WTC11 (cell line): ENCODE results near the gene FOXO1. TPM values are rescaled to one million over a fixed set of nuclear protein-coding genes. Genes with fewer than 3 reads are reported as not detected.
A peak's percentile ranks its signal among the peaks of the same experiment; 100 is the strongest.

Experiments used
- ATAC-seq: fragments of 200-7000 bp; cut with Tn5 transposase; 2 replicates; pipeline ENCODE4 v1.10.0; 2021; ENCODE audit warnings: mild to moderate bottlenecking, moderate library complexity
- CTCF ChIA-PET: fragments of 300-600 bp; sonication (Branson Sonifier 250); formaldehyde crosslinking; loops from one replicate; lab custom pipeline; 2021; ENCODE audit warnings: antibody characterized with exemption; lab: Charles Lee
- POLR2A ChIA-PET: fragments of 350-600 bp; sonication (Branson Sonifier 250); formaldehyde crosslinking; loops from one replicate; lab custom pipeline; 2021; ENCODE audit warnings: antibody characterized with exemption; lab: Charles Lee
- DNase-seq: peaks from one replicate; pipeline ENCODE4 v3.0.0; 2021; ENCODE audit warnings: low spot score
- H3K27ac Mint-ChIP-seq: 2 replicates; pipeline ENCODE4 v1.8.0; 2021; ENCODE audit warnings: mixed read lengths
- H3K27me3 Mint-ChIP-seq: 2 replicates; pipeline ENCODE4 v1.8.0; 2021; ENCODE audit warnings: low read depth, mild to moderate bottlenecking, moderate library complexity, mixed read lengths
- H3K36me3 Mint-ChIP-seq: 2 replicates; pipeline ENCODE4 v1.8.0; 2021; ENCODE audit warnings: mixed read lengths
- H3K4me1 Mint-ChIP-seq: 2 replicates; pipeline ENCODE4 v1.8.0; 2022; ENCODE audit warnings: mixed read lengths
- H3K4me3 Mint-ChIP-seq: 2 replicates; pipeline ENCODE4 v1.8.0; 2021; ENCODE audit warnings: mild to moderate bottlenecking, moderate library complexity, mixed read lengths
- H3K9me3 Mint-ChIP-seq: 2 replicates; pipeline ENCODE4 v1.8.0; 2021; ENCODE audit warnings: mixed read lengths
- CBFB ChIP-seq: sonication (generic); formaldehyde crosslinking; IDR thresholded peaks from 2 replicates; pipeline ENCODE4 v1.8.1; 2022; ENCODE audit warnings: mild to moderate bottlenecking, low read depth, missing genetic modification reagents
- CREM ChIP-seq: sonication (generic); formaldehyde crosslinking; IDR thresholded peaks from 2 replicates; pipeline ENCODE4 v1.8.1; 2022; ENCODE audit warnings: mild to moderate bottlenecking, missing genetic modification reagents, moderate library complexity
- FOXP1 ChIP-seq: sonication (generic); formaldehyde crosslinking; IDR thresholded peaks from 2 replicates; pipeline ENCODE4 v1.8.0; 2022; ENCODE audit warnings: missing genetic modification reagents, mild to moderate bottlenecking, moderate library complexity, borderline replicate concordance
- GTF2I ChIP-seq: fragments of 250-450 bp; sonication (Bioruptor Pico); conservative IDR thresholded peaks from 2 replicates; pipeline ENCODE4 v1.4.0; 2021; ENCODE audit warnings: mild to moderate bottlenecking
- KAT7 ChIP-seq: sonication (generic); formaldehyde crosslinking; IDR thresholded peaks from 2 replicates; pipeline ENCODE4 v1.8.1; 2023; ENCODE audit warnings: missing genetic modification reagents, mild to moderate bottlenecking, borderline replicate concordance
- MYBL2 ChIP-seq: sonication (generic); formaldehyde crosslinking; IDR thresholded peaks from 2 replicates; pipeline ENCODE4 v1.8.1; 2023; ENCODE audit warnings: mild to moderate bottlenecking, moderate library complexity, missing genetic modification reagents
- NR3C1 ChIP-seq: sonication (generic); formaldehyde crosslinking; conservative IDR thresholded peaks from 2 replicates; pipeline ENCODE4 v1.8.1; 2023; ENCODE audit warnings: low read depth, mild to moderate bottlenecking, missing genetic modification reagents
- TCF7 ChIP-seq: sonication (generic); formaldehyde crosslinking; IDR thresholded peaks from 2 replicates; pipeline ENCODE4 v1.8.0; 2022; ENCODE audit warnings: mild to moderate bottlenecking, low read depth, missing genetic modification reagents, moderate library complexity
- TP53 ChIP-seq: sonication (generic); formaldehyde crosslinking; IDR thresholded peaks from 2 replicates; pipeline ENCODE4 v1.8.1; 2023; ENCODE audit warnings: mild to moderate bottlenecking, missing genetic modification reagents
- ZNF263 ChIP-seq: sonication (generic); formaldehyde crosslinking; IDR thresholded peaks from 2 replicates; pipeline ENCODE4 v1.8.1; 2022; ENCODE audit warnings: low read depth, mild to moderate bottlenecking, moderate library complexity, missing genetic modification reagents
- ZNF423 ChIP-seq: fragments of 250-450 bp; sonication (Bioruptor Pico); IDR thresholded peaks from 2 replicates; pipeline ENCODE4 v2.1.2; 2022; ENCODE audit warnings: mild to moderate bottlenecking, moderate library complexity
- total RNA-seq: library from RNA; stranded (reverse); gene quantifications from 3 replicates; pipeline ENCODE4 v1.2.3, GENCODE V29; 2021
- TF ChIP-seq, protein P1 (sequence below): sonication (generic); formaldehyde crosslinking; IDR thresholded peaks from 2 replicates; pipeline ENCODE4 v1.8.0; 2022; ENCODE audit warnings: mild to moderate bottlenecking, missing genetic modification reagents
- TF ChIP-seq, protein P2 (sequence below): fragments of 250-450 bp; sonication (Bioruptor Pico); conservative IDR thresholded peaks from 2 replicates; pipeline ENCODE4 v1.9.0; 2021; ENCODE audit warnings: mild to moderate bottlenecking
- TF ChIP-seq, protein P3 (sequence below): fragments of 250-450 bp; sonication (Bioruptor Pico); IDR thresholded peaks from 2 replicates; pipeline ENCODE4 v1.9.0; 2021; ENCODE audit warnings: mild to moderate bottlenecking
- TF ChIP-seq, protein P4 (sequence below): sonication (generic); formaldehyde crosslinking; IDR thresholded peaks from 2 replicates; pipeline ENCODE4 v1.8.1; 2023; ENCODE audit warnings: mild to moderate bottlenecking, moderate library complexity, missing genetic modification reagents
- TF ChIP-seq, protein P5 (sequence below): fragments of 250-450 bp; sonication (Bioruptor Pico); IDR thresholded peaks from 2 replicates; pipeline ENCODE4 v1.9.0; 2021; ENCODE audit warnings: mild to moderate bottlenecking, borderline replicate concordance
- TF ChIP-seq, protein P6 (sequence below): sonication (generic); formaldehyde crosslinking; IDR thresholded peaks from 2 replicates; pipeline ENCODE4 v1.8.1; 2022; ENCODE audit warnings: low read depth, mild to moderate bottlenecking, moderate library complexity, missing genetic modification reagents, borderline replicate concordance
- TF ChIP-seq, protein P7 (sequence below): fragments of 250-450 bp; sonication (Bioruptor Pico); IDR thresholded peaks from 2 replicates; pipeline ENCODE4 v1.8.0; 2021; ENCODE audit warnings: mild to moderate bottlenecking

Gene FOXO1
- total RNA-seq, 1 experiment from 2014 or later, result 37.9 TPM

DNA sequence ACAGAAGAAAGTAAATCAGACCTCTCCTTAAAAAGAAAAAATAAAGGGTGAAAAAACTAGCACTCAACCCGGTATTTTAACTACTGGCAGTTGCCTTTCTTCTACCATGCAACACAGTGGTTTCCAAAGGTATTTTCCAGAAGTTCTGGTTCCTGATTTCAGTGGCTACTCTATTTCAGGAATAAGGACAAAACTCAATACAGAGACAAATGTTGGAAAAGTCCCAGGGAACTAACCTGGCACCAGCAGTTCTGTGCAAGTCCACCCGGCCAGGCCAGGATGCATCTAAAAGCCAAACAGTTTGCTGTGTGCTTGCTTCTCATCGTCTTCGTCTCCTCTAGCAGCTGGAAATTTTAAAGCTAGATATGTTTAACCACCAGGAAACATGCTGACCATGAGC lies 52.5 kb downstream of the FOXO1 start:
- peaks cover 3% of the 10 kb centered on the region for H3K36me3 Mint-ChIP-seq
- no peak for TF ChIP-seq GTF2I (CRISPR knock-in tag)
- TF ChIP-seq ZNF423, result no peak
- TF ChIP-seq MYBL2 (CRISPR knock-in tag), result no peak
- TF ChIP-seq, protein P1, sequence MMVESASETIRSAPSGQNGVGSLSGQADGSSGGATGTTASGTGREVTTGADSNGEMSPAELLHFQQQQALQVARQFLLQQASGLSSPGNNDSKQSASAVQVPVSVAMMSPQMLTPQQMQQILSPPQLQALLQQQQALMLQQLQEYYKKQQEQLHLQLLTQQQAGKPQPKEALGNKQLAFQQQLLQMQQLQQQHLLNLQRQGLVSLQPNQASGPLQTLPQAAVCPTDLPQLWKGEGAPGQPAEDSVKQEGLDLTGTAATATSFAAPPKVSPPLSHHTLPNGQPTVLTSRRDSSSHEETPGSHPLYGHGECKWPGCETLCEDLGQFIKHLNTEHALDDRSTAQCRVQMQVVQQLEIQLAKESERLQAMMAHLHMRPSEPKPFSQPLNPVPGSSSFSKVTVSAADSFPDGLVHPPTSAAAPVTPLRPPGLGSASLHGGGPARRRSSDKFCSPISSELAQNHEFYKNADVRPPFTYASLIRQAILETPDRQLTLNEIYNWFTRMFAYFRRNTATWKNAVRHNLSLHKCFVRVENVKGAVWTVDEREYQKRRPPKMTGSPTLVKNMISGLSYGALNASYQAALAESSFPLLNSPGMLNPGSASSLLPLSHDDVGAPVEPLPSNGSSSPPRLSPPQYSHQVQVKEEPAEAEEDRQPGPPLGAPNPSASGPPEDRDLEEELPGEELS (CRISPR knock-in tag), result no peak
- no peak for TF ChIP-seq KAT7 (CRISPR knock-in tag)
- TF ChIP-seq ZNF263 (CRISPR knock-in tag), result no peak
- TF ChIP-seq, protein P2, sequence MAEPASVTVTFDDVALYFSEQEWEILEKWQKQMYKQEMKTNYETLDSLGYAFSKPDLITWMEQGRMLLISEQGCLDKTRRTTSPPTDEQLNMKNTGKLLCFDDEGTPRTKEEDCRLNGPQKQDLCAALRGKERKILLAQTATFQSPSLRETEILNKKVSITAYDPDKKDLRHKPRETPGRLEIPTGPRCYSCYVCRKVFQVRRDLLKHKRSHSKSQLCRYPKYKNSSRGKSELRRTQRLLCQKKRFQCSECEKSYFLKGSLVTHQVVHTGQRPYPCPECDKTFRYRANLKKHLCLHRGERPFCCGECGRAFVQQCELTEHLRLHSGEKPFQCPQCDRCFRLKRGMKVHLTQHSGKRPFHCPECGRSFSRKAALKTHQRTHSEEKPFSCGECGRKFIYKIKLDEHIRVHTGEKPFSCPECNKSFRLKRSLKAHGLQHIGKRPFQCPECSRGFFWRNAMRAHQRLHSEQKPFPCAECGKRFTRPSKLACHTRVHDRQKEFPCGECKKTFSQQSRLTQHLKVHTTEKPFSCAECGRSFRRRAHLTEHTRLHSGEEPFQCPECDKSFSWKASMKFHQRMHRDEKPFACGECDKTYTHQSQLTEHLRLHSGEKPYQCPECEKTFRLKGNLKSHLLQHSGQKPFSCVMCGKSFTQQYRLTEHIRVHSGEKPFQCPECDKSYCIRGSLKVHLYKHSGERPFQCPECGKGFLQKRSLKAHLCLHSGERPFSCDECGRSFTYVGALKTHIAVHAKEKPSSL (CRISPR knock-in tag), result no peak
- TF ChIP-seq, protein P3, sequence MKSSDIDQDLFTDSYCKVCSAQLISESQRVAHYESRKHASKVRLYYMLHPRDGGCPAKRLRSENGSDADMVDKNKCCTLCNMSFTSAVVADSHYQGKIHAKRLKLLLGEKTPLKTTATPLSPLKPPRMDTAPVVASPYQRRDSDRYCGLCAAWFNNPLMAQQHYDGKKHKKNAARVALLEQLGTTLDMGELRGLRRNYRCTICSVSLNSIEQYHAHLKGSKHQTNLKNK (CRISPR knock-in tag), result no peak
- TF ChIP-seq, protein P4, sequence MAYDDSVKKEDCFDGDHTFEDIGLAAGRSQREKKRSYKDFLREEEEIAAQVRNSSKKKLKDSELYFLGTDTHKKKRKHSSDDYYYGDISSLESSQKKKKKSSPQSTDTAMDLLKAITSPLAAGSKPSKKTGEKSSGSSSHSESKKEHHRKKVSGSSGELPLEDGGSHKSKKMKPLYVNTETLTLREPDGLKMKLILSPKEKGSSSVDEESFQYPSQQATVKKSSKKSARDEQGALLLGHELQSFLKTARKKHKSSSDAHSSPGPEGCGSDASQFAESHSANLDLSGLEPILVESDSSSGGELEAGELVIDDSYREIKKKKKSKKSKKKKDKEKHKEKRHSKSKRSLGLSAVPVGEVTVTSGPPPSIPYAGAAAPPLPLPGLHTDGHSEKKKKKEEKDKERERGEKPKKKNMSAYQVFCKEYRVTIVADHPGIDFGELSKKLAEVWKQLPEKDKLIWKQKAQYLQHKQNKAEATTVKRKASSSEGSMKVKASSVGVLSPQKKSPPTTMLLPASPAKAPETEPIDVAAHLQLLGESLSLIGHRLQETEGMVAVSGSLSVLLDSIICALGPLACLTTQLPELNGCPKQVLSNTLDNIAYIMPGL (CRISPR knock-in tag), result no peak
- TF ChIP-seq NR3C1, result no peak
- TF ChIP-seq CREM (CRISPR knock-in tag), result no peak
- no peak for TF ChIP-seq TCF7 (CRISPR knock-in tag)
- TF ChIP-seq FOXP1, result no peak
- TF ChIP-seq, all 79 proteins: peak for 0
- H3K27ac Mint-ChIP-seq, result peak overlapping the region; percentile 55; the same call in 1 of the 2 replicates
- ChIA-PET CTCF (no interaction called here), POLR2A (no interaction called here)
- H3K4me3 Mint-ChIP-seq, result no peak overlapping the region
- no peak for DNase-seq
- no peak for ATAC-seq
- no peaks in the 10 kb centered on the region for H3K27me3 Mint-ChIP-seq
- H3K4me1 Mint-ChIP-seq, result peaks cover 81% of the 10 kb centered on the region
- no peaks in the 10 kb centered on the region; the same call in 1 of the 2 replicates for H3K9me3 Mint-ChIP-seq

DNA sequence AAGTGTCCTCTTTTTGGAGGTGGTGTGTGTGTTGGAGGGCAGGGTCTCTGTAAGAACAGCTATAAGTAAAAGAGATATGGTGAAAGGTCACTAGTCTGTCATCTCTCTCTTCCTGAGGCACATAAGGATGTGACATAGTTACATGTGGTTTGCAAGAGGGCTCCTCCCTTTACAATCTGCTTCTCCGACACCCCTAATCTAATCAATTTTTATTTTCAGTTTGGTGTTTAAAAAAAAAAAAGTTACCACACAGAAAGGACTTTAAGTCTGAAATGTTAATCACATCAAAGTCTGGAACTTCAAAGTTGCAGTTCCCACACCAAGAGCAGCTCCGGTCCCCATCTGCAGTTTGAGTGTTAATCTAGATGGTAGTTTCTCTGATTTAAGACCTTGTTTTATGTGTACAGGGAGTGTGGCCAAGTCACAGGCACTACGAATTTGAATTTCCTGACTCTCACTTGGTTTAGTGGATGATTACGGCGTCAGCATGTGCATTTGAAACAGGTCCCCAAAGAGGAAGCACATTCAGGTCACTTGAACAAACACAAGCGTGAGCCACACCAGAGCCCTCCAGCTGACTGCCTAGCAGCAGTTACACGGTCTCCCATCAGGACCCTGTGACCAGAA lies 53.1 kb downstream of the FOXO1 start:
- ATAC-seq, result peak; percentile 26; the same call in 1 of the 2 replicates
- CTCF ChIA-PET, result no interaction called here
- Mint-ChIP-seq H3K9me3 (peaks cover 4% of the 10 kb centered on the region), H3K27ac (peak overlapping the region; percentile 55; the same call in 1 of the 2 replicates), H3K4me1 (peaks cover 76% of the 10 kb centered on the region), H3K27me3 (no peaks in the 10 kb centered on the region), H3K4me3 (no peak overlapping the region), H3K36me3 (peaks cover 7% of the 10 kb centered on the region)
- no peak for DNase-seq
- POLR2A ChIA-PET, result no interaction called here
- TF ChIP-seq, protein P2 (CRISPR knock-in tag), result no peak
- no peak for TF ChIP-seq TCF7 (CRISPR knock-in tag)
- TF ChIP-seq, protein P5, sequence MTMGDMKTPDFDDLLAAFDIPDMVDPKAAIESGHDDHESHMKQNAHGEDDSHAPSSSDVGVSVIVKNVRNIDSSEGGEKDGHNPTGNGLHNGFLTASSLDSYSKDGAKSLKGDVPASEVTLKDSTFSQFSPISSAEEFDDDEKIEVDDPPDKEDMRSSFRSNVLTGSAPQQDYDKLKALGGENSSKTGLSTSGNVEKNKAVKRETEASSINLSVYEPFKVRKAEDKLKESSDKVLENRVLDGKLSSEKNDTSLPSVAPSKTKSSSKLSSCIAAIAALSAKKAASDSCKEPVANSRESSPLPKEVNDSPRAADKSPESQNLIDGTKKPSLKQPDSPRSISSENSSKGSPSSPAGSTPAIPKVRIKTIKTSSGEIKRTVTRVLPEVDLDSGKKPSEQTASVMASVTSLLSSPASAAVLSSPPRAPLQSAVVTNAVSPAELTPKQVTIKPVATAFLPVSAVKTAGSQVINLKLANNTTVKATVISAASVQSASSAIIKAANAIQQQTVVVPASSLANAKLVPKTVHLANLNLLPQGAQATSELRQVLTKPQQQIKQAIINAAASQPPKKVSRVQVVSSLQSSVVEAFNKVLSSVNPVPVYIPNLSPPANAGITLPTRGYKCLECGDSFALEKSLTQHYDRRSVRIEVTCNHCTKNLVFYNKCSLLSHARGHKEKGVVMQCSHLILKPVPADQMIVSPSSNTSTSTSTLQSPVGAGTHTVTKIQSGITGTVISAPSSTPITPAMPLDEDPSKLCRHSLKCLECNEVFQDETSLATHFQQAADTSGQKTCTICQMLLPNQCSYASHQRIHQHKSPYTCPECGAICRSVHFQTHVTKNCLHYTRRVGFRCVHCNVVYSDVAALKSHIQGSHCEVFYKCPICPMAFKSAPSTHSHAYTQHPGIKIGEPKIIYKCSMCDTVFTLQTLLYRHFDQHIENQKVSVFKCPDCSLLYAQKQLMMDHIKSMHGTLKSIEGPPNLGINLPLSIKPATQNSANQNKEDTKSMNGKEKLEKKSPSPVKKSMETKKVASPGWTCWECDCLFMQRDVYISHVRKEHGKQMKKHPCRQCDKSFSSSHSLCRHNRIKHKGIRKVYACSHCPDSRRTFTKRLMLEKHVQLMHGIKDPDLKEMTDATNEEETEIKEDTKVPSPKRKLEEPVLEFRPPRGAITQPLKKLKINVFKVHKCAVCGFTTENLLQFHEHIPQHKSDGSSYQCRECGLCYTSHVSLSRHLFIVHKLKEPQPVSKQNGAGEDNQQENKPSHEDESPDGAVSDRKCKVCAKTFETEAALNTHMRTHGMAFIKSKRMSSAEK (CRISPR knock-in tag), result no peak
- TF ChIP-seq TP53 (CRISPR knock-in tag), result no peak
- TF ChIP-seq, protein P6, sequence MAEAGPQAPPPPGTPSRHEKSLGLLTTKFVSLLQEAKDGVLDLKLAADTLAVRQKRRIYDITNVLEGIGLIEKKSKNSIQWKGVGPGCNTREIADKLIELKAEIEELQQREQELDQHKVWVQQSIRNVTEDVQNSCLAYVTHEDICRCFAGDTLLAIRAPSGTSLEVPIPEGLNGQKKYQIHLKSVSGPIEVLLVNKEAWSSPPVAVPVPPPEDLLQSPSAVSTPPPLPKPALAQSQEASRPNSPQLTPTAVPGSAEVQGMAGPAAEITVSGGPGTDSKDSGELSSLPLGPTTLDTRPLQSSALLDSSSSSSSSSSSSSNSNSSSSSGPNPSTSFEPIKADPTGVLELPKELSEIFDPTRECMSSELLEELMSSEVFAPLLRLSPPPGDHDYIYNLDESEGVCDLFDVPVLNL (CRISPR knock-in tag), result no peak
- TF ChIP-seq, protein P7, sequence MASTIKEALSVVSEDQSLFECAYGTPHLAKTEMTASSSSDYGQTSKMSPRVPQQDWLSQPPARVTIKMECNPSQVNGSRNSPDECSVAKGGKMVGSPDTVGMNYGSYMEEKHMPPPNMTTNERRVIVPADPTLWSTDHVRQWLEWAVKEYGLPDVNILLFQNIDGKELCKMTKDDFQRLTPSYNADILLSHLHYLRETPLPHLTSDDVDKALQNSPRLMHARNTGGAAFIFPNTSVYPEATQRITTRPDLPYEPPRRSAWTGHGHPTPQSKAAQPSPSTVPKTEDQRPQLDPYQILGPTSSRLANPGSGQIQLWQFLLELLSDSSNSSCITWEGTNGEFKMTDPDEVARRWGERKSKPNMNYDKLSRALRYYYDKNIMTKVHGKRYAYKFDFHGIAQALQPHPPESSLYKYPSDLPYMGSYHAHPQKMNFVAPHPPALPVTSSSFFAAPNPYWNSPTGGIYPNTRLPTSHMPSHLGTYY (CRISPR knock-in tag), result no peak
- TF ChIP-seq CBFB (CRISPR knock-in tag), result no peak
